ENCODE results near the gene TNFRSF11A. TPM values are rescaled to one million over a fixed set of nuclear protein-coding genes. Genes with fewer than 3 reads are reported as not detected.

Gene TNFRSF11A
- total RNA-seq, 1 donor from 2014 or later, result 0.19 TPM

DNA sequence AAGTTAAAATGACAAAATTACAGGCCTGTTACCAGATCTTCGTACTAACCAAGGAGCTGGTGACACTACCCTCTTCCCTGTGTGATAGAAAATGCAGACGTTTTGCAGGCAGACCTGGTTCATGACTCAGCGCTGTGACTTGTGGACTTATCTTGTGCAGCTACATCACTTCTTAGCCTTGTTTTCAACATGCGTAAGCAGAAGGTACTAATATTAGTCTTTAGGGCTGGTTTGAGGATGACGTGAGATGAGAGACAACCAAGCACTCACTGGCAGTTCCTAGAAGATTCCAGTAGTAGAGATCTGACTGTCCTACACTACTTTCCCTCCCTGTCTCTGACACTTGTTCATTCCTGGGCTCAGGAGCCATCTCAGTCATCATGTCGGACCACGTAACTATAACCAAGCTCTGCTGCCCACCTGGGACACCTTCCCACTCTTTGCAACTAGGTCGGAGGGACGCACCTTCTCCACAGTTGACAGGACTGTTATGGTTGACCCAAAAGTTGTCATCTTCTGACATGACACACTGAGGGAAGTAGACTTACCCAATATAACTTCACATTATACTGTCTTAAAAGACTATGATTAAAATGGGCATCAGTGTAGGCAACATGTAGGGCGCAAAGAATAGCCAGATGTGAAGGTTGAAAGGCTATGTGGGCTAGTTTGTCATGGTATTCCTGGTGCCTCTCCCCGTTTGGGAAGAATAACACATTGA is 64.8 kb downstream of the TNFRSF11A start:
- H3K4me3 Mint-ChIP-seq (ENCODE audit: unreplicated experiment), result no peak overlapping the region
- DNase-seq (ENCODE audit: extremely low spot score, unreplicated experiment), result no peak
- H3K36me3 Mint-ChIP-seq (ENCODE audit: unreplicated experiment), result no peaks in the 10 kb centered on the region
- TF ChIP-seq, protein P1, sequence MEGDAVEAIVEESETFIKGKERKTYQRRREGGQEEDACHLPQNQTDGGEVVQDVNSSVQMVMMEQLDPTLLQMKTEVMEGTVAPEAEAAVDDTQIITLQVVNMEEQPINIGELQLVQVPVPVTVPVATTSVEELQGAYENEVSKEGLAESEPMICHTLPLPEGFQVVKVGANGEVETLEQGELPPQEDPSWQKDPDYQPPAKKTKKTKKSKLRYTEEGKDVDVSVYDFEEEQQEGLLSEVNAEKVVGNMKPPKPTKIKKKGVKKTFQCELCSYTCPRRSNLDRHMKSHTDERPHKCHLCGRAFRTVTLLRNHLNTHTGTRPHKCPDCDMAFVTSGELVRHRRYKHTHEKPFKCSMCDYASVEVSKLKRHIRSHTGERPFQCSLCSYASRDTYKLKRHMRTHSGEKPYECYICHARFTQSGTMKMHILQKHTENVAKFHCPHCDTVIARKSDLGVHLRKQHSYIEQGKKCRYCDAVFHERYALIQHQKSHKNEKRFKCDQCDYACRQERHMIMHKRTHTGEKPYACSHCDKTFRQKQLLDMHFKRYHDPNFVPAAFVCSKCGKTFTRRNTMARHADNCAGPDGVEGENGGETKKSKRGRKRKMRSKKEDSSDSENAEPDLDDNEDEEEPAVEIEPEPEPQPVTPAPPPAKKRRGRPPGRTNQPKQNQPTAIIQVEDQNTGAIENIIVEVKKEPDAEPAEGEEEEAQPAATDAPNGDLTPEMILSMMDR (IDR thresholded peaks at IDR 0.05), result no peak
- no peak overlapping the region for H3K27ac Mint-ChIP-seq (ENCODE audit: unreplicated experiment)
- peaks cover 24% of the 10 kb centered on the region for H3K27me3 Mint-ChIP-seq (ENCODE audit: unreplicated experiment)
- peaks cover 1% of the 10 kb centered on the region for H3K4me1 Mint-ChIP-seq (ENCODE audit: unreplicated experiment)
- no peaks in the 10 kb centered on the region for H3K9me3 Mint-ChIP-seq (ENCODE audit: unreplicated experiment)

DNA sequence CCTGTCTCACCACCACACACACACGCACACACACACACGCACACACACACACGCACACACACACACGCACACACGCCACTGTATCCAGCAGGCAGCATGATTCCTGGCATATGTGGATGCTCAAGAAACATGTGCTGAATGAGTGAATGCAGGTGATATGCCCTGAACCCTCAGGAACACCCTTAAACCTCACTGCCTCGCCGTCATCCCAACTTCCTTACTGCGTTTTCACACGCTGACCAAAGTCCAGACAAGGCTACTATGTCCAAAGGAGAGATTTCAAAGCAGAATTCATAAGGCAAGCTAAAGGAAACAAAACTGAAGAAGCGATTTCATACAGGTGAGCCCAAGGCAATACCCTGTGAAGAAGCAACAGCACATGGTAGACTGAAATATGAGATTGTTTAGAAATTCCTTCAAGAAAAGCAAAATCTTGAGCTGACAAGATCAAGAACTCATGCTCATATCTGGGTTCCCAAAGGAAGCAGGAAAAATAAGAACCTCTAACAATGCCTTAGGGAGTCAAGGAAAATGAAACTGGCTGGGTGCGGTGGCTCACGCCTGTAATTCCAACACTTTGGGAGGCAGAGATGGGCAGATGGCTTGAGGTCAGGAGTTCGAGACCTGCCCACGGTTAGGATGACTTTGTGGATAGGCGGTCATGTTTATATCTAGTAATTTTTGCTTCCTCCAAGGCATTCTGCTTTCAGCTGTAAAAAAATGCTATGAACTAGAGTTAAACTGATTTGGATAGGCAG is 69.1 kb downstream of the TNFRSF11A start:
- Mint-ChIP-seq H3K36me3 (ENCODE audit: unreplicated experiment) (no peaks in the 10 kb centered on the region), H3K9me3 (ENCODE audit: unreplicated experiment) (no peaks in the 10 kb centered on the region), H3K27me3 (ENCODE audit: unreplicated experiment) (peaks cover 38% of the 10 kb centered on the region), H3K4me3 (ENCODE audit: unreplicated experiment) (no peak overlapping the region), H3K4me1 (ENCODE audit: unreplicated experiment) (no peaks in the 10 kb centered on the region), H3K27ac (ENCODE audit: unreplicated experiment) (no peak overlapping the region)
- no peak for DNase-seq (ENCODE audit: extremely low spot score, unreplicated experiment)
- TF ChIP-seq, protein P1 (IDR thresholded peaks at IDR 0.05), result no peak

DNA sequence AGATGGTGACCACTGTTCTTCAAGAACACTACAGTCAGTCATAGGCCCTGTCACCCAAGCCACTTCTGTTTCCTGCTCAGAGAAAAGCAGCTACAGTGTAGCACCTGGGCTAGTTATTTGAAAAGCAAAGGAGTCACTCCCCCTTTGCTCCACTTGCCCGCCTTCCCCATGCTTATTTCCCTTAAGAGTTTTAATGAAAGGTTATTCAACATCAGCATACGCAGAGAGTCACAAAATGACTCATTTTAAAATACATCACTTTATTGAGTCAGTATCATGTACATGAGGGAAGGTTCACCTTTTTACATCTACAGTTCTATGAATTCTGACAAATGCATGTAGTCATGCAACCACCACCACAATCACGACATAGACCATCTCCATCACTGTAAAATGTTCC is 71.3 kb downstream of the TNFRSF11A start:
- Mint-ChIP-seq H3K4me3 (ENCODE audit: unreplicated experiment) (no peak overlapping the region), H3K27me3 (ENCODE audit: unreplicated experiment) (peaks cover 42% of the 10 kb centered on the region), H3K9me3 (ENCODE audit: unreplicated experiment) (no peaks in the 10 kb centered on the region), H3K4me1 (ENCODE audit: unreplicated experiment) (no peaks in the 10 kb centered on the region), H3K27ac (ENCODE audit: unreplicated experiment) (no peak overlapping the region), H3K36me3 (ENCODE audit: unreplicated experiment) (no peaks in the 10 kb centered on the region)
- TF ChIP-seq, protein P1 (IDR thresholded peaks at IDR 0.05), result no peak
- no peak for DNase-seq (ENCODE audit: extremely low spot score, unreplicated experiment)

DNA sequence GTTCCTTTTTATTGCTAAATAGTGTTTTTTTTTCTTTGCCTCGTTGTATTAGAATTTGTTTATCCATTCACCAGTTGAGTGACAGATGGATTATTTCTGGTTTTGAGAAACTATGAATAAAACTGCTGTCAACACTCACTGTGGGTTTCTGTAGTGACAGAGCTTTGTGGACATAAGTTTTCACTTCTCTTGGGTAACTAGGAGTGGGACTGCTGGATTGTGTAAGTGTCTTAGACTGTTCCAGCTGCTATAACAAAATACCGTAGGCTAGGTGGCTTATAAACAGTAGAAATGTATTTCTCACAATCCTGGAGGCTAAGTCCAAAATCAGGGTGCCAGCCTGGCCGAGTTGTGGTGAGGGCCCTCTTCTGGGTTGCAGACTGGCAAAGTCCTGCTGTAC is 71.9 kb downstream of the TNFRSF11A start:
- no peak overlapping the region for H3K4me3 Mint-ChIP-seq (ENCODE audit: unreplicated experiment)
- H3K4me1 Mint-ChIP-seq (ENCODE audit: unreplicated experiment), result no peaks in the 10 kb centered on the region
- H3K36me3 Mint-ChIP-seq (ENCODE audit: unreplicated experiment), result no peaks in the 10 kb centered on the region
- no peaks in the 10 kb centered on the region for H3K9me3 Mint-ChIP-seq (ENCODE audit: unreplicated experiment)
- H3K27ac Mint-ChIP-seq (ENCODE audit: unreplicated experiment), result no peak overlapping the region
- DNase-seq (ENCODE audit: extremely low spot score, unreplicated experiment), result no peak
- TF ChIP-seq, protein P1 (IDR thresholded peaks at IDR 0.05), result no peak
- peaks cover 44% of the 10 kb centered on the region for H3K27me3 Mint-ChIP-seq (ENCODE audit: unreplicated experiment)

DNA sequence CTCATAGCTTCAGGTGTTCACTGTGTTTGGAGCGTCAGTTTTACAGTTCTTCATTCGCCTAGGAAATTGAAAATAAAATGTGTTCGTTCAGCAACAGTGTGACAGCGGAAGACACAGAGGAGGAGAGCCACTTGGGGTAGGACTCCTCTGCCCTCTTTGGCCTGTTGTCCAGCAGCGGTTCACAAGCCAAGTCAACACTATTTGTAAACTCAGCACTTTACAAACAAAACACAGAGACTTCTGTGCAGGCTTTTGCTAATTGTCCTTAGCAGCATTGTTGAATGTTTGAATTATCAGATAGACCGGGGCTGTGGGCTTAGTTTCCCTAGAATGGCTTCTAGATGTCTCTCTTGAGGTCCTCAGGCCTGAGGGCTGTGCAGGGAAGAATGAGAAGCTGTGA is 73.2 kb downstream of the TNFRSF11A start:
- H3K9me3 Mint-ChIP-seq (ENCODE audit: unreplicated experiment), result no peaks in the 10 kb centered on the region
- no peak overlapping the region for H3K27ac Mint-ChIP-seq (ENCODE audit: unreplicated experiment)
- no peaks in the 10 kb centered on the region for H3K36me3 Mint-ChIP-seq (ENCODE audit: unreplicated experiment)
- H3K4me1 Mint-ChIP-seq (ENCODE audit: unreplicated experiment), result no peaks in the 10 kb centered on the region
- DNase-seq (ENCODE audit: extremely low spot score, unreplicated experiment), result no peak
- no peak overlapping the region for H3K4me3 Mint-ChIP-seq (ENCODE audit: unreplicated experiment)
- TF ChIP-seq, protein P1 (IDR thresholded peaks at IDR 0.05), result no peak
- peaks cover 51% of the 10 kb centered on the region for H3K27me3 Mint-ChIP-seq (ENCODE audit: unreplicated experiment)

Measured in osteocyte (in vitro differentiated cells).